ENCODE results near the gene TM4SF5.

TM4SF5 gene

DNA sequence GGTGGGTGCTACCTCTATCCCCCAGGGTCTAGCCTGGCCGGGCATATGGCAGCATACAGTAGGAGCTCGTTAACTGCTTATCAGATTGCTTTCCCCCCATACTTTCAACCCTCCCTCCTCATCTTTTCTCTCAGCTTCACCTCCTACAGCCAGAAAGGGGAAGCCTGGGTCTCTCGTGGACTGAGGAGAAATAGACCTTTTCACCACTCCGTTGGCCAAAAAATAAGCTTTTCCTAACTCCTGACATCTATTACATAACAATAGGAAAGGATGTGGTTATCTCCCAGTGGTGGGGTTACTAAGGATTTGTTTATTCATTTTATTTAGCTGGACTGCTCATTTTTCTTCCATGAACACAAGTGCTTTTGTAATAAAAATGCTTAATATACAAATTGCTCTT, 23.0 kb upstream of the TM4SF5 start:
- Histone ChIP-seq H3K4me1 (peaks cover 0 to 4% (median 4%) of the 10 kb centered on the region in 4 donors), H3K4me3 (no peak overlapping the region), H3K27ac (no peak overlapping the region), H3K36me3 (no peaks in the 10 kb centered on the region), H3K27me3 (peaks cover 3 to 65% of the 10 kb centered on the region in 2 donors), H3K9me3 (no peaks in the 10 kb centered on the region)
- no peak for DNase-seq
- intact Hi-C loops (cut with DNase I; ENCODE audit: low total_unique reads) = no loop called here
- TF ChIP-seq, protein P1, sequence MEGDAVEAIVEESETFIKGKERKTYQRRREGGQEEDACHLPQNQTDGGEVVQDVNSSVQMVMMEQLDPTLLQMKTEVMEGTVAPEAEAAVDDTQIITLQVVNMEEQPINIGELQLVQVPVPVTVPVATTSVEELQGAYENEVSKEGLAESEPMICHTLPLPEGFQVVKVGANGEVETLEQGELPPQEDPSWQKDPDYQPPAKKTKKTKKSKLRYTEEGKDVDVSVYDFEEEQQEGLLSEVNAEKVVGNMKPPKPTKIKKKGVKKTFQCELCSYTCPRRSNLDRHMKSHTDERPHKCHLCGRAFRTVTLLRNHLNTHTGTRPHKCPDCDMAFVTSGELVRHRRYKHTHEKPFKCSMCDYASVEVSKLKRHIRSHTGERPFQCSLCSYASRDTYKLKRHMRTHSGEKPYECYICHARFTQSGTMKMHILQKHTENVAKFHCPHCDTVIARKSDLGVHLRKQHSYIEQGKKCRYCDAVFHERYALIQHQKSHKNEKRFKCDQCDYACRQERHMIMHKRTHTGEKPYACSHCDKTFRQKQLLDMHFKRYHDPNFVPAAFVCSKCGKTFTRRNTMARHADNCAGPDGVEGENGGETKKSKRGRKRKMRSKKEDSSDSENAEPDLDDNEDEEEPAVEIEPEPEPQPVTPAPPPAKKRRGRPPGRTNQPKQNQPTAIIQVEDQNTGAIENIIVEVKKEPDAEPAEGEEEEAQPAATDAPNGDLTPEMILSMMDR (IDR thresholded peaks at IDR 0.05) = no peak

DNA sequence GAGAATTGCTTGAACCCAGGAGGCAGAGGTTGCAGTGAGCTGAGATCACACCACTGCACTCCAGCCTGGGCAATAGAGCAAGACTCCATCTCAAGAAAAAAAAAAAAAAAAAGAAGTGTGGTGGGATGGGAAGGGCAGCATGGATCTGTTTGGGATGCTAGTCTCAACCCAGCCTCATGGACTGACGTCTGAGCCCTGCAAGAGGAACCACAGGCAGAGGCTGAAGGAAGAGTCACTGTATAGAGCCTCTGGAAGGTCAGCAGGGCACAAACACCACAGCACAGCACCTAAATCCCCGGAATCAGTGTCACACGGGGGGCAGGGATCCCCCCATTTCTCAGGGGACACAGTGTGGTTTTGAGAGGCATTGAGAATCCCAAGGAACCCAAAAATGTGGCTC, 21.1 kb upstream of the TM4SF5 start:
- intact Hi-C loops (cut with DNase I; ENCODE audit: low total_unique reads) = no loop called here
- H3K27me3 ChIP-seq = peaks cover 3 to 62% of the 10 kb centered on the region in 2 donors
- H3K27ac ChIP-seq = no peak overlapping the region

DNA sequence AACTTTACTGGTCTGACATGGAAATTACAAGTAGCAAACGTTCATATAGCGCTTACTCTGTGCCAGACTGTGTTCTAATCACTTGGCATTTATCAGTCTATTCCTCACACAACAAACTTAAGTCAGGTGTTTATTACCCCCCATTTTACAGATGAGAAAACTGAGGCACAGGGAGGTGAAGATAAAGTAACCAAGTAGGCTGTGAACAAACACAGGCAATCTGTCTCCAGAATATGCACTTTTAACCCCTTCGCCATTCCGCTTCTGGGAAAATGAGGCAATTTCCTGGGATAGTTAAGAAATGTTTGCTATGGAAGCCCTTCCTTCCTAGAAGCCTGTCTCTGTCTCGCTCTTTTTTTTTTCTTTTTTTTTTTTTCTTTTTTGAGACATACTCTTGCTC, 19.8 kb upstream of the TM4SF5 start:
- no peak overlapping the region for H3K27ac ChIP-seq
- H3K4me3 ChIP-seq = no peak overlapping the region
- DNase-seq = no peak
- TF ChIP-seq, protein P1 (IDR thresholded peaks at IDR 0.05) = no peak
- H3K9me3 ChIP-seq = no peaks in the 10 kb centered on the region
- H3K36me3 ChIP-seq = no peaks in the 10 kb centered on the region
- H3K4me1 ChIP-seq = no peaks in the 10 kb centered on the region
- H3K27me3 ChIP-seq = peaks cover 3 to 51% of the 10 kb centered on the region in 2 donors
- intact Hi-C loops (cut with DNase I; ENCODE audit: low total_unique reads) = no loop called here

More for the DNA sequence above, 21.1 kb upstream of the TM4SF5 start:
- TF ChIP-seq, protein P1 (IDR thresholded peaks at IDR 0.05) = no peak
- Histone ChIP-seq H3K9me3 (no peaks in the 10 kb centered on the region), H3K4me1 (peaks cover 0 to 2% (median under 1%) of the 10 kb centered on the region in 4 donors), H3K36me3 (no peaks in the 10 kb centered on the region), H3K4me3 (no peak overlapping the region)
- DNase-seq = no peak

DNA sequence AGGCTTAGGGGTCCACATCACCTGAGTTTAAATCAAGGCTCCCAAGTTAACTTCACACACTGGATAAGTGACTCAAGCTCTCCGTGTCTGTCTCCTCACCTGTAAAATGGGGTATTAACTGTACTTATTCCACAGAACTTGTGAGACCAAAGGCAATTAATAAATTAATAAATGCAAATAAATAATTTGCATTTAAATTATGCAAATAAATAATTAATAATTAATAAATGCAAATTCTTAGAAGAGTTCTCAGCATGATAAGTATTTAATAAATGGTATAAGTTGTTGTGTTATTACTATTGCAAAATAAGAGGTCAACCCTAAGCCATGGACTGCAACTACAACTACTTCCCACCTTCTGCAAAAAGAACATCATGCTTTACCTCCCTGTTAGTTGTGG, 18.3 kb upstream of the TM4SF5 start:
- peaks cover 3 to 56% of the 10 kb centered on the region in 2 donors for H3K27me3 ChIP-seq
- DNase-seq = no peak
- TF ChIP-seq, protein P1 (IDR thresholded peaks at IDR 0.05) = no peak
- no peak overlapping the region for H3K27ac ChIP-seq
- H3K36me3 ChIP-seq = no peaks in the 10 kb centered on the region
- intact Hi-C loops (cut with DNase I; ENCODE audit: low total_unique reads) = no loop called here
- no peak overlapping the region for H3K4me3 ChIP-seq
- no peaks in the 10 kb centered on the region for H3K4me1 ChIP-seq
- H3K9me3 ChIP-seq = no peaks in the 10 kb centered on the region

DNA sequence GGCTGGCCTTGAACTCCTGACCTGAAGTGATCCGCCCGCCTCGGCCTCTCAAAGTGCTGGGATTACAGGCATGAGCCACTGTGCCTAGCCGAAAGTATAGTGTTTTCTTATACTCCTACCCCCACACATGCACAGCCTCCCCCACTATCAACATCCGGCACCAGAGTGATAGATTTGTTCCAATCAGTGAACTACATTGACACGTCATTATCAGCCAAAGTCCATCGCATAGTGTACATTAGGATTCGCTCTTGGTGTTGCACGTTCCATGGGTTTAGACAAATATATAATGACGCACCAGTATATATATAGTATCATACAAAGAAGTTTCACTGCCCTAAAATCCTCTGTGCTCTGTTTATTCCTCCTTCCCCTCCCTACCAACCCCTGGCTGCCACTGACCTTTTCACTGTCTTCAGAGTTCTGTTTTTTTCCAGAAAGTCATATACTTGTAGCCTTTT, 11.9 kb upstream of the TM4SF5 start:
- H3K27ac ChIP-seq = no peak overlapping the region
- intact Hi-C loops (cut with DNase I; ENCODE audit: low total_unique reads) = no loop called here
- H3K9me3 ChIP-seq = no peaks in the 10 kb centered on the region
- no peak overlapping the region for H3K4me3 ChIP-seq
- H3K27me3 ChIP-seq = peaks cover 0 to 25% of the 10 kb centered on the region in 2 donors
- no peaks in the 10 kb centered on the region for H3K4me1 ChIP-seq
- no peaks in the 10 kb centered on the region for H3K36me3 ChIP-seq
- DNase-seq = no peak
- TF ChIP-seq, protein P1 (IDR thresholded peaks at IDR 0.05) = no peak

DNA sequence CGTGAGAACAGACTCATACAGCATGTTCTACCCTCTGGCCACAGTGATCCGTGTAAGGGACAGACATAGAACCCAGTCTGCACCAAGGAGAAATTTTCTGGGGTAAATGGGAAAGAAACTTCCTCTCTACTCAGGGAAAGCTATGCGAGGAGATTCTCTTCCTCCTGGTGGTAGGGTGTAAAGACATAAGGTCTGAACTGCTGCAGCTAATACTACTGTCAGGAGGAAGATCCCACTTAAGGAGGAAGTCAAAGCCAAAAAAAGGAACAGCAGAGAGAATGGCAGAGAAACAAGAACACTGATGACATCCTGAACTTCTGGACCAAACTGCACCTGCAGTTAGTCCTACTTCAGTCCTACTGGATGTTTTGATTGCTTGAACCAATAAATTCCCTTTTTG, 7.1 kb upstream of the TM4SF5 start:
- TF ChIP-seq, protein P1 (IDR thresholded peaks at IDR 0.05) = no peak
- H3K4me1 ChIP-seq = no peaks in the 10 kb centered on the region
- peaks cover 0 to 10% of the 10 kb centered on the region in 2 donors for H3K27me3 ChIP-seq
- no peak overlapping the region for H3K4me3 ChIP-seq
- H3K27ac ChIP-seq = no peak overlapping the region
- no peak for DNase-seq
- no peaks in the 10 kb centered on the region for H3K9me3 ChIP-seq
- intact Hi-C loops (cut with DNase I; ENCODE audit: low total_unique reads) = no loop called here
- no peaks in the 10 kb centered on the region for H3K36me3 ChIP-seq

All from tibial artery (tissue), 4 donors.